OCI-LY3 (cell line): ENCODE measurements around the gene MYZAP.

ENCODE experiments used
- EZH2phosphoT487 ChIP-seq: fragments of 200-600 bp; shearing (Covaris generic); IDR thresholded peaks from 2 replicates; pipeline ENCODE4 v1.6.1; 2018; ENCODE audit warnings: antibody characterized with exemption, mixed run types, low read depth
- TF ChIP-seq, protein P1 (sequence below): fragments of 200-600, 300-600 bp; sonication (generic); IDR thresholded peaks from 2 replicates; pipeline ENCODE4 v1.5.1; 2014; ENCODE audit warnings: antibody characterized with exemption, low read length, low read depth

DNA sequence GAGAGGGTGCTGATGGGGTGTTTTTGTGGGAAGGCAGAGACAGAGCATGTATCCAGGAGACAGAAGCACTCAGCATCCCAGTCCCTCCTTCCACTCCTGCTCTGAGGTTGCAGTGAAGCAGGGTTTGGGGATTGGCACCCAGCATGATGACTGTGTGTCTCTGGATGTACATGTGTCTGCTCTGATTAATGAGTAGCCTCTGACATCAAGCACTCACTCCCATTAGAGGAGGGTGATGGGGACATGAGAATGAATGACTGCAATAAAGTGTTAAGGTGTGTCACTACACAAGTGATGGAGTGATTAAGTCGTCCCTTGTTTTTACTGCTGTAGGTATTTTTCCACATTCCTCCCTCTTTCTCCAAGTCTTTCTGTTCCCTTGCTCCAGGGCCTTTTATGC is 9.6 kb upstream of the MYZAP start:
- TF ChIP-seq, protein P1, sequence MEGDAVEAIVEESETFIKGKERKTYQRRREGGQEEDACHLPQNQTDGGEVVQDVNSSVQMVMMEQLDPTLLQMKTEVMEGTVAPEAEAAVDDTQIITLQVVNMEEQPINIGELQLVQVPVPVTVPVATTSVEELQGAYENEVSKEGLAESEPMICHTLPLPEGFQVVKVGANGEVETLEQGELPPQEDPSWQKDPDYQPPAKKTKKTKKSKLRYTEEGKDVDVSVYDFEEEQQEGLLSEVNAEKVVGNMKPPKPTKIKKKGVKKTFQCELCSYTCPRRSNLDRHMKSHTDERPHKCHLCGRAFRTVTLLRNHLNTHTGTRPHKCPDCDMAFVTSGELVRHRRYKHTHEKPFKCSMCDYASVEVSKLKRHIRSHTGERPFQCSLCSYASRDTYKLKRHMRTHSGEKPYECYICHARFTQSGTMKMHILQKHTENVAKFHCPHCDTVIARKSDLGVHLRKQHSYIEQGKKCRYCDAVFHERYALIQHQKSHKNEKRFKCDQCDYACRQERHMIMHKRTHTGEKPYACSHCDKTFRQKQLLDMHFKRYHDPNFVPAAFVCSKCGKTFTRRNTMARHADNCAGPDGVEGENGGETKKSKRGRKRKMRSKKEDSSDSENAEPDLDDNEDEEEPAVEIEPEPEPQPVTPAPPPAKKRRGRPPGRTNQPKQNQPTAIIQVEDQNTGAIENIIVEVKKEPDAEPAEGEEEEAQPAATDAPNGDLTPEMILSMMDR = no peak
- no peak for TF ChIP-seq EZH2phosphoT487
